GM18508 (cell line): ENCODE results near the gene AHNAK.
"Not testable (repeated sequence)": the region's sequence is repeated elsewhere in the genome, so short reads cannot be mapped to it uniquely, and the experiment has no call there.

Experiments
- ATAC-seq: cut with Tn5 transposase; IDR thresholded peaks from one replicate; pipeline ENCODE4 v1.9.1; 2021; ENCODE audit warnings: moderate number of reproducible peaks; ENCODE audit not compliant: insufficient read depth, unreplicated experiment

The AHNAK gene

DNA sequence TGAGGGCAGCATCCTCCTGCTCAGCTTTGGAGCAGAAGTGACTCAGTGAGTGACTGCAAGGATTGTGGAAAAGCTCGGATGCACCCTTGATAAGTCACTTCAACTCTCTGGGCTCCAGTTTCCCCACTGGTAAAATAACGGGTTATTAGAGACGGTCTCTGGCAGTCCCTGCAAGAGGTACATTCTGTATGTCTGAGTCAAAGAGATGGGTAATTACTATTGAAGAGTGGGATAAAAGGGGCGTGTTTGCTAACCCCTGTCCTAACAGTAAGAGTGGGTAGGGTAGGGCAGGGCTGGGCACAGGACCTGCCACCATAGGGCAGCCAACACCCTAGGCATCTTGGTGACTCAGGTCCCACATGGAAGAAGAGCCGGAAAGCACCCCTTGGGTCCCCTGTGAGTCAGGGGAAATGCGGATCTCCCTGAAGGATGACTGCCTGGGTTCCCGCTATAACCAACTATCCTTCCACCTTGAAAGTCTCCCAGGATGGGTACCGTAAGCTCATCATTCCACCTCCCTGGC, 7.3 kb upstream of the AHNAK start:
- ATAC-seq: no peak

GRCh38 chr11:62553080-62553838, 6.7 kb upstream of the AHNAK start:
- no peak for ATAC-seq

DNA sequence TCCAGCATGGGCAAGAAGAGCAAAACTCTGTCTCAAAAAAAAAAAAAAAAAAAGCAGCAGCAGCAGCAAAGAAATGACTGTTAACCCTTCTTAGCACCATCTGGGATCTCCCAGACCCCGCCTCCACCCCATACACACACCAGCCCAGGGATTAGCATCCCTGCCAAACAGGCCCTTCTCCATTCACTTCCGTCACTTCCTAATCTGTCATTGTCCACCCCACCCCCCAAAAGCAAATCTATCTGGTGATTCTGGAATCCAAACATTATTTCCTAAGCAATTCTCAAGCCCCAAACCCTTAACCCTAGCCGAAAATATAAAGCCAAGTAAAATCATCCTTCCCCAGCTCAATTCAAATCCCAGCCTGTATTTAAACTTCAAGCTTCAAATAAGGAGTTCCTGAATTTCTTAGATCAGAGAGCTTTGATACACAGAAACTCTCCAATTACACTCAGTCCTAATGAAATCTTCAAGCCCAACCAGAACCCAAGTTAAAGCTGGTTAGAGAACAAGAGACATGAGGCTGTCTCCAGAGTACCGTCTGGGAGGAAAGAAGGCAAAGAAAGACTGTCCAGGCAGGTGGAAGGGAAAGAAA, 6.0 kb upstream of the AHNAK start:
- ATAC-seq: no peak

GRCh38 chr11:62550478-62550877, 3.9 kb upstream of the AHNAK start:
- not testable (repeated sequence) for ATAC-seq

DNA sequence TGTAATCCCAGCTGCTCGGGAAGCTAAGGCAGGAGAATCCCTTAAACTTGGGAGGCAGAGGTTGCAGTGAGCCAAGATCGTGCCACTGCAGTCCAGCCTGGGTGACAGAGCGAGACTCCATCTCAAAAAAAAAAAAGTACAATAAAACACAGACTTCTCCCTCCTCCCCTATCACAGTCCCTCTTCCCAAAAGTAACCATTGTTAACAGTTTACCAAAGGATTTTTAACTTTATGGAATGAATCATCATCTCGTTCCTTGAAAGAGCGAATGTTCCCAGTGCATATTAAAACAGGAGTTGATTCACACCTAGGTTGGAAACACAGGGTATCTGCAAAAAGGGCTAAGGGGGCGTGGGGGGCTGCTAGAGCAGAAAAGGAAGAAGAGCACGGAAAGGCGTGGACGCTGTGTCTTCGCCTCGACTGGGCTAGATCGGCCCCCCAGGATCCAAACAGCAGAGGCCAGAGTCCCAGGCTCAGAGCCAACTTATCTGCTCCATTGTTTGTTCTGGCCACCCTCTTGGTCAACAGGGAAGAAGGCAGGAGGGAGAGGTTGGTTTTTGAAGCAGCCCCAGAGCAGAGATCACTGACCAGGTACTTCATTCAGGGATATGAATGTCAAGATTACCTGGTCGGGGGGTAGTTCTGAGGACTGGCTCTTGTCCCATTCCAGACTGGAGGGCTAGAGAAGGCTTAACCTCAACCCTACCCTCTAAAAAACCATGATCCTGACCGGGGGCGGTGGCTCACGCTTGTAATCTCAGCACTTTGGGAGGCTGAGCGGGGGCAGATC, 2.1 kb upstream of the AHNAK start:
- no peak for ATAC-seq

- no peak for ATAC-seq
Measured at GRCh38 chr11:62547691-62548281, 1.2 kb upstream of the AHNAK start.

DNA sequence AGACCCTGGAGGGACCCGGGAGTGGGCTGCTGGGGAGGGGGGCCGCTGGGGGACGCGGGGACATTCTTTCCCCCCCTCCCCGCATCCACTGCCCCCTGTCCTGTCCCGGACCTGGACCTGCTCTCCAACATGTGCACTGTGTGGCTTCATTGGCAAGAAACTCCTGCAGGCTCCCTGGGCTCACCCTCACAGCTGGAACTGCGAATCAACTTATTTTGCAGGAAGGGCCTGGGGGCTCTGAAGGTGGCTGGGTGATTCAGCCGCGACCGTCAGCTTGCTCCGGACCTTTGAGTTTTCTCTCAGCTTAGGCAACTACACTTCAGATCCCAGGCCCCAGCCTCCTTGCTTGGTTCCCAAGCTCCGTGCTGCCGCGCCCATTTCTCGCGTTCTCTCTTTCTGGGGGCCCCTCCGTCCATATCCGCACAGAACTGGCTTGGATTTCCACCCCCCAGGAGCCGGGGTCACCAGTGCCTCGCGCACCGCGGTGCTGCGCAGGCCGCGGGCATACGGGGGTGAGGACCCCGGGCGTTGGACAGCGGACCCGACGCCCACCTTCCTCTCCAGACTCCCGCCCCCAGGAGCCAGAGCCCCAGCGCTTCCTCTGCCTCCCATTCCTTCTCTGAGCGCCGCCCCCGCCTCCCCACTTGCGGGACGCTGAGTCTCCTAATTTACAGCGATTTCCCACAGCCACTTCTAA, 471 bp upstream of the AHNAK start:
- no peak for ATAC-seq

GRCh38 chr11:62545437-62546243, 966 bp downstream of the AHNAK start:
- no peak for ATAC-seq

- ATAC-seq: no peak
Measured at GRCh38 chr11:62544581-62545436, 1.8 kb downstream of the AHNAK start.

- ATAC-seq: no peak
Measured at GRCh38 chr11:62543680-62544444, 2.7 kb downstream of the AHNAK start.

- ATAC-seq: no peak
Measured at GRCh38 chr11:62542750-62543567, 3.6 kb downstream of the AHNAK start.

- ATAC-seq: no peak
Measured at GRCh38 chr11:62542111-62542745, 4.4 kb downstream of the AHNAK start.

DNA sequence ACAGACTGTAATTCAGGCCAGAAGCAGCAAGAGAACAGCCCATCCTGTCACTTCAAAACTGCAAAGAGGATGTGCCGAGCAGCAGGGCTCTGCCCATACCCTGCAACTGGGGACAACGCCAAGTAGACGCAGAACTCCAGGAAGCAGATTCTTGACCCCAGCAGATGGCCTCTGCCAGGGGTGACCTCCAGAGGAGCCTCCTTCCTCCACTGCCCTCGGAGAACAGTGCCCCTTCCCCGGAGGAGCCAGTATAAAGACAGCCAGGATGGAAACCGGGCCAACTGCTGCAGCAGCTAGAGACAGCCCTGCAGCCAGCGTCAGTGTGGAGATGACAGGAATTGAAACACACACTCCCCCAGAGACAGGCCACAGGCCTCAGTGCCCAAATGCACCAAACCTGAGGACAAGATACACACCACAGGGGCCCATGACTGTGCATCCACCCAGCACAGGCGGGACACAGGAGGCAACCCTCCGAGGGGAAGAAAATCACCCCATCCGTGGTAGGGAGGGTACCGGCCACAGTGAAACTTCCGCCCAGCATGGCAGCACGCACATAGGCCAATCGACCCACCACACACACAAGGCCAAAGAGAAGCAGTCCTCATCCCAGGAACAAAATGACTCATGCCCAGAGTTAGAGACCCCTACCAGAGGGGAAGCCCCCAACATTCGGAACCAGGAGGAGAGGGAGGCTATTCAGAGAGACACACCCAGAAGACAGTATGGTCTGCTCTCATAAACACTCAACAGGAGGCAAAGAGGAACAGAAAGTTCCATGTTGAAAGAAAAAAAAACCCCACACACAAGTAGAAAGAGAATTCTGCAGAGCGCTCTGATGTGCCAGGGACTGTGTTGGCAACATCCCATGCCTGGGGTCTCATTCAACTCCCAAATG, 5.6 kb downstream of the AHNAK start:
- ATAC-seq: peak; percentile 29

- ATAC-seq: no peak
Measured at GRCh38 chr11:62539238-62539925, 7.2 kb downstream of the AHNAK start.
